PC-9 (cell line): Measurements from ENCODE around the gene PSMA7.

Source experiments
- EZH2 ChIP-seq: fragments of 200-600 bp; sonication (generic); IDR thresholded peaks from 2 replicates; pipeline ENCODE4 v1.8.0; 2017; ENCODE audit warnings: antibody characterized with exemption, low read depth
- TF ChIP-seq, protein P1 (sequence below): fragments of 200-600 bp; sonication (generic); conservative IDR thresholded peaks from 2 replicates; pipeline ENCODE4 v1.6.1; 2017; ENCODE audit warnings: mixed run types, antibody characterized with exemption, mild to moderate bottlenecking, moderate library complexity

DNA sequence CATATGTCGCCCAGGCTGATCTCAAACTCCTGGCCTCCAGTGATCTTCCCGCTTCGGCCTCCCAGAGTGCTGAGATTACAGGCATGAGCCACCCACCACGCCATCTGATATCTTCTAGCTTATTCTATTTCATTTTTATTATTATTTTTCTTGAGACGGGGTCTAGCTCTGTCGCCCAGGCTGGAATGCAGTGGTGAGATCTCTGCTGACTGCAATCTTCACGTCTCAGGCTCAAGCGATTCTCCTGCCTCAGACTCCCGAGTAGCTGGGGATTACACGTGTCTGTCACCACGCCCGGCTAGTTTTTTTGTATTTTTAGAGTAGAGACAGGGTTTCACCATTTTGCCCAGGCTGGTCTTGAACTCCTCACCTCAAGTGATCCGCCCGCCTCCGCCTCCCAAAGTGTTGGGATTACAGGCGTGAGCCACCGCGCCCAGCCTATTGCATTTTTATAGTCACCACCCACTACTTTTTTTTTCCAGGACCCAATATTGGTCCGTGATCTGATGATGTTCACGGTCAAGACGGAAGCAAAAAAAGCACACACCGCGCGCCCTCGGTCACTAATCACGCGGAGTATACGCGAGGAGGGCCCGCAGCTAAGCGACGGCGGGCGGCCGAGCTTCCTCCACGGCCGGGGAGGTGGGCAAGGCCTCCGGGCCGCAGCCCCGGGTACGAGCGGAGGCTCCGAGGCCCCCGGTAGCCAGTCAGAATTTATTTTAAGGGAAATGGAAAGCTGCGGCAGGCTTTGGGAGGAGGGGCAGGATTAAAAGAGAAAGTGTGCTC lies 22.0 kb downstream of the PSMA7 start:
- TF ChIP-seq, protein P1, sequence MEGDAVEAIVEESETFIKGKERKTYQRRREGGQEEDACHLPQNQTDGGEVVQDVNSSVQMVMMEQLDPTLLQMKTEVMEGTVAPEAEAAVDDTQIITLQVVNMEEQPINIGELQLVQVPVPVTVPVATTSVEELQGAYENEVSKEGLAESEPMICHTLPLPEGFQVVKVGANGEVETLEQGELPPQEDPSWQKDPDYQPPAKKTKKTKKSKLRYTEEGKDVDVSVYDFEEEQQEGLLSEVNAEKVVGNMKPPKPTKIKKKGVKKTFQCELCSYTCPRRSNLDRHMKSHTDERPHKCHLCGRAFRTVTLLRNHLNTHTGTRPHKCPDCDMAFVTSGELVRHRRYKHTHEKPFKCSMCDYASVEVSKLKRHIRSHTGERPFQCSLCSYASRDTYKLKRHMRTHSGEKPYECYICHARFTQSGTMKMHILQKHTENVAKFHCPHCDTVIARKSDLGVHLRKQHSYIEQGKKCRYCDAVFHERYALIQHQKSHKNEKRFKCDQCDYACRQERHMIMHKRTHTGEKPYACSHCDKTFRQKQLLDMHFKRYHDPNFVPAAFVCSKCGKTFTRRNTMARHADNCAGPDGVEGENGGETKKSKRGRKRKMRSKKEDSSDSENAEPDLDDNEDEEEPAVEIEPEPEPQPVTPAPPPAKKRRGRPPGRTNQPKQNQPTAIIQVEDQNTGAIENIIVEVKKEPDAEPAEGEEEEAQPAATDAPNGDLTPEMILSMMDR: no peak
- no peak for TF ChIP-seq EZH2
